Measurements from ENCODE around the gene VWCE. TPM values are rescaled to one million over a fixed set of nuclear protein-coding genes. Genes with fewer than 3 reads are reported as not detected.

The VWCE gene
- total RNA-seq, 1 donor from 2014 or later, result 0.26 TPM

GRCh38 chr11:61275191-61275590 lies 19.9 kb downstream of the VWCE start:
- H3K4me3 ChIP-seq (ENCODE audit: low read depth, low read length), result no peak overlapping the region
- no peak for FAIRE-seq
- no peaks in the 10 kb centered on the region for H3K36me3 ChIP-seq (ENCODE audit: control insufficient read depth, insufficient read depth, low read length)
- no peak for TF ChIP-seq CTCF (IDR thresholded peaks at IDR 0.05; ENCODE audit: insufficient read depth, low read length, severe bottlenecking)
- DNase-seq (ENCODE audit: low read depth), result no peak
- no peaks in the 10 kb centered on the region for H3K27me3 ChIP-seq (ENCODE audit: control insufficient read depth, insufficient read depth, low read length)

DNA sequence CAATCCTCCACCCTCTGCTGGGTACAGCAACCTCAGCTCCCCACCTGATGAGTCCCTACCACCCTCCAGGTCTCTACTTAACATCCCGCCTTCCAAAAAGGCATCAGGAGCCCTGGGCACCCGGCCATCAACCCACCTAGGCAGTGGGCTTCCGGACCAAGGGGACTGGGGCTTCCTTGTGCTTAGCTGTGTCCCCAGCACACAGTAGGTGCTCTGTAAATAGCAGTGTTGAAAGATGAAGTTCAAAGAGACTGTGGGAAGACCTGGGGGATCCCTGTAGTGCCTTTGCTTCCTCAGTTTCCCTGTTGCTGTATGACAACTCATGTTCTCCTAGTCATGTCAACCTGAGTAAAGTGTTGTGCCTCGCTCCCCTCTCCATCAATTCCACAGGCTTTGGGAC lies 21.0 kb downstream of the VWCE start:
- H3K4me3 ChIP-seq (ENCODE audit: low read depth, low read length), result no peak overlapping the region
- no peak for TF ChIP-seq CTCF (IDR thresholded peaks at IDR 0.05; ENCODE audit: insufficient read depth, low read length, severe bottlenecking)
- no peaks in the 10 kb centered on the region for H3K36me3 ChIP-seq (ENCODE audit: control insufficient read depth, insufficient read depth, low read length)
- DNase-seq (ENCODE audit: low read depth), result no peak
- FAIRE-seq, result no peak
- no peaks in the 10 kb centered on the region for H3K27me3 ChIP-seq (ENCODE audit: control insufficient read depth, insufficient read depth, low read length)

DNA sequence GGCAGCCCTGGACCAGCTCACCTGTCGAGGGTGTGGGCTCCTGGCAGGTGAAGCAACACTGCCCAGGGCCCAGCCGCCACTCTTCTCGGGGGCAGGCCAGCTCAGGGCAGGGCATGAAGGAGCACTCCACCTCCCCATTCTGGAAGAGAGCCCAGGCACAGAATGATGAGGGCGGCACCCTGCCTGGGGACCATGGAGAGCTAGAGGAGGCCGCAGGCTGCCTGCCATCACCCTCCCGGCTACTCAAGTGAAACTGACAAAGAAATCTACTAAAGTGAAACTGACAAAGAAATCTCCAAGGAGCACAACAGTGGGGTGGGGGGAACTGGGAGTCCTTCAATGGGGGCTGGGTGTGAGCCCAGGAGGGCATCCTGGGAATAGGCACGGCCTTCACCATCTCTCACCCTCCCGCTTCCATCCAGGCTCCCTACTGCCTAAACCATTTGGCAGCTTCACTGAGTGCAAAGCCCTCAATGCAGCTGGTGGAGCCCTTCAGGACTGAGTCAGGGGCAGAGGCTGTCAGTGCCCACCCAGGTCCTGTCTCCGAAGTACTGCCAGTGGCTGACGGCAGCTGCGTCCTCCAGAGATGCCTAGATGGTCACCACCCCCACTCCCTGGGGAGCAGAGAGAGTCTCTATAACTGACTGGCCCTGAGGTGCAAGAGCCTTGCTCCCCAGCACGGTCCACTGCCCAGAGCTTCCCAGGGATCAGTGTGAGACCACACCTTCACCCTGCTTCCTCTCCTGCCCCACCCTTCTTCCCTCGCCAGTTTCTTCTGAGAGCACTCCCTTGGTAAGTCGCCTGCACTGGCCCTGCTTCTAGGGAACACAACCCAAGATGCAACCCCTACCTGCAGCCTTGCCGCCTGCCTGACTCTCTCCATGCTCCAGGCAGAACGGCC lies 21.7 kb downstream of the VWCE start:
- FAIRE-seq (no peak), DNase-seq (ENCODE audit: low read depth) (no peak)
- no peak for TF ChIP-seq CTCF (IDR thresholded peaks at IDR 0.05; ENCODE audit: insufficient read depth, low read length, severe bottlenecking)

DNA sequence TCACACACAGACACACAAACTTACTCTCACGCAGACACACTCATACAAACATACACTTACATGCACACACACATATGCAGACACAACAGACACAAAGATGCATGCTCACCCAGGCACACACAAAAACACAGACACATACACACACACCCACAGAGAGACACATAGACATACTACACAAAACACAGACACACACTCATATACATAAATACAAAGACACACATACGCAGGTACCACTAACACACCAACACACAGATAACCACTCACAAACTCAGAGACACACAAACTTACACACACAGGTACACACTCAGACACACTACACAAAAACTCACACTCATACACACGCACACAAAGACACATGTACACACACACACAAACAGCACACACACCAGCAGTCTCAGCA lies 22.4 kb downstream of the VWCE start:
- no peak overlapping the region for H3K4me3 ChIP-seq (ENCODE audit: low read depth, low read length)
- TF ChIP-seq CTCF (IDR thresholded peaks at IDR 0.05; ENCODE audit: insufficient read depth, low read length, severe bottlenecking), result no peak
- no peaks in the 10 kb centered on the region for H3K27me3 ChIP-seq (ENCODE audit: control insufficient read depth, insufficient read depth, low read length)
- FAIRE-seq, result no peak
- no peak for DNase-seq (ENCODE audit: low read depth)
- no peaks in the 10 kb centered on the region for H3K36me3 ChIP-seq (ENCODE audit: control insufficient read depth, insufficient read depth, low read length)

More for the DNA sequence above, 21.7 kb downstream of the VWCE start:
- H3K4me3 ChIP-seq (ENCODE audit: low read depth, low read length), result no peak overlapping the region
- H3K36me3 ChIP-seq (ENCODE audit: control insufficient read depth, insufficient read depth, low read length), result no peaks in the 10 kb centered on the region
- H3K27me3 ChIP-seq (ENCODE audit: control insufficient read depth, insufficient read depth, low read length), result no peaks in the 10 kb centered on the region

DNA sequence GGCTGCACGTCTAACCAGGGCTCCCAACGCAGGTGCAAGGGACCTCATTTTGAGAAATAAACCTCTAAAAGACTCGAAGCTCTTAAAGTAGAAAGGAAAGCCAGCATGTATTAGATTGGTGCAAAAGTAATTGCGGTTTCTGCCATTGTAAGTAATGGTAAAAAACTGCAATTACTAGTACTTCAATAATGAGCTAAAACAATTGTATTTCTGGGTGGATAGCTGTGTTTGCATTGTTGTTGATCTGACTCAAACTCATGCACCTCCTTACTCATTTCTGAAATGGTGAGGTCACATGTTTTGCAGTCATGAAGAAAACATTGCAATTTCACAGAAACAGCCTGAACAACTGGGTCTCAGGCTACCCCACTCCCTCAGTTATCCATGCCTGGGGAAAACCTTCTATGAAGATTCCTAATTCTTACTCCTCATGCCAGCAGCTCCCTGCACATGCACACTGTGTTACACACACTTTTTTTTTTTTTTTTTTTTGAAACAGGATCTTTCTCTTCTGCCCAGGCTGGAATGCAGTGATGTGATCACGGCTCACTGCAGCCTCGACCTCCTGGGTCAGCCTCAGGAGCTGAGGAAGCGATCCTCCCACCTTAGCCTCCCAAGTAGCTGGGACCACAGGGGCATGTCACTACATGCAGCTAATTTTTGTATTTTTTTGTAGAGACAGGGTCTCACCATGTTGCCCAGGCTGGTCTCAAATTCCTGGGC lies 24.6 kb downstream of the VWCE start:
- H3K27me3 ChIP-seq (ENCODE audit: control insufficient read depth, insufficient read depth, low read length), result no peaks in the 10 kb centered on the region
- no peak for TF ChIP-seq CTCF (IDR thresholded peaks at IDR 0.05; ENCODE audit: insufficient read depth, low read length, severe bottlenecking)
- DNase-seq (ENCODE audit: low read depth), result peak; percentile 64
- no peaks in the 10 kb centered on the region for H3K36me3 ChIP-seq (ENCODE audit: control insufficient read depth, insufficient read depth, low read length)
- H3K4me3 ChIP-seq (ENCODE audit: low read depth, low read length), result no peak overlapping the region
- no peak for FAIRE-seq

Measured in bronchial epithelial cell (primary cell).